HG03432 (cell line): ENCODE measurements around the gene HOXA6.

ENCODE experiments used
- ATAC-seq: cut with Tn5 transposase; IDR thresholded peaks from one replicate; pipeline ENCODE4 v1.9.1; 2021; ENCODE audit warnings: mild to moderate bottlenecking, moderate library complexity; ENCODE audit not compliant: unreplicated experiment

Gene HOXA6

DNA sequence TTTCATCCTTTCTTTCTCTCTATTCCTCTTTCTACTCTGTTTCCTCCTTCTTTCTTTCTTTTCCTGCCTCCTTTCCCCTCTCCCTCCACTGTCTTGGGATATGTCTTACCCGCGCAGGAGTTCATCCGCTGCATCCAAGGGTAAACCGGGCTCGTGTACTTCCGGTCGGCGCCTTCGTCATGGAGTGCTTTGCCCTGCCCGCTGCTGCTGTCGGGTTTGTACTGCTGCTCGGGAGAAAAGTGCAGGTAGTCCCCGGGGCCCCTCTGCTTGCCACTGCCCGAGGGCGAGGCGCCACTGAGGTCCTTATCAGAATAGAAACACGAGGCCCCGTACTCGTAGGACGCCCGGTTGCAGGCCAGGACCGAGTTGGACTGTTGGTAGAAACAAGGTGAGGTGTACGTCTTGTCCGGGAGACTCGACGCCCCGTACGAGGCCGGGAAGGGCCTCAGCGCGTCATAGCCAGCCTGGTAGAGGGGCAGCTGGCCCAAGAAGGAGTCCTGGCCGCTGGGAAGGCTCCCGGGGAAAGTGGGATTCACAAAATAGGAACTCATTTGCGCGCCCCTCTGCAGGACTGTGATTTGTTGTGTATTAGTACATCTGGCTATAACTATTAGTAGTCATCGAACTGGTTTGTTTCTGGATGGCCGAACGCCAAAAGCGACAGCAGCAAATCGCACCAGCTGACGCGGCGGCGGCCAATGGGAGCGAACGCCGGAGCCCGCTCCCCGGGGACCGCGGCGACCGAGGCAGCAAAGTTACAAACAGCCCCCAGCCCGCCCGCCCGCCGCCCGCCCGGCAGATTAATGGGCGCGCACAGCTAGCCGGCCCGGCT is at the start of gene HOXA6:
Gene HOXA6 (minus strand): TSS at position 576 of the 832 bp plus-strand sequence. CDS start 25 bp downstream, at position 551.
- no peak for ATAC-seq

DNA sequence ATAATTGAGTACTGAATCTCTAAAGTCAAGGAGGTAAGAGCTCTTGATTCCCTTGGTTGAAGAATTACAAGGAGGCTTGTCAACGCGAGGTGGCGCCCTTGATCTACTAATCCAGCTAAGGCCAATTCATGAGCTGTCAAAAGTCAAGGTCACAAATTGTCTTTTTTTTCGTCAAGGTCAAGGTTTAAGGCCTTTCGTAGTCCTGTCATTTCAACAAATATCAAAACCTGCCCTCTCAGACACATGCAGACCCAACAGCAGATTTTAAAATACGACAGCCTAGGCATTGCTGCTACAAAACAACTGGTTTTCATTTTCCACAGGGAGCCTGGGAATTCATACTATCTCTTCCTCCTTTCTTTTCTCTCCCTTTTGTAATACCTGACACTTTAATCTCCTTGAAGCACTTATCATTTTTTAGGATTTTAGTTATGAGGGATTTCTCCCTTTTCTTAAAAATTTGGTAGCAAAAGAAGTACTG is 48.8 kb upstream of the HOXA6 start:
- no peak for ATAC-seq

DNA sequence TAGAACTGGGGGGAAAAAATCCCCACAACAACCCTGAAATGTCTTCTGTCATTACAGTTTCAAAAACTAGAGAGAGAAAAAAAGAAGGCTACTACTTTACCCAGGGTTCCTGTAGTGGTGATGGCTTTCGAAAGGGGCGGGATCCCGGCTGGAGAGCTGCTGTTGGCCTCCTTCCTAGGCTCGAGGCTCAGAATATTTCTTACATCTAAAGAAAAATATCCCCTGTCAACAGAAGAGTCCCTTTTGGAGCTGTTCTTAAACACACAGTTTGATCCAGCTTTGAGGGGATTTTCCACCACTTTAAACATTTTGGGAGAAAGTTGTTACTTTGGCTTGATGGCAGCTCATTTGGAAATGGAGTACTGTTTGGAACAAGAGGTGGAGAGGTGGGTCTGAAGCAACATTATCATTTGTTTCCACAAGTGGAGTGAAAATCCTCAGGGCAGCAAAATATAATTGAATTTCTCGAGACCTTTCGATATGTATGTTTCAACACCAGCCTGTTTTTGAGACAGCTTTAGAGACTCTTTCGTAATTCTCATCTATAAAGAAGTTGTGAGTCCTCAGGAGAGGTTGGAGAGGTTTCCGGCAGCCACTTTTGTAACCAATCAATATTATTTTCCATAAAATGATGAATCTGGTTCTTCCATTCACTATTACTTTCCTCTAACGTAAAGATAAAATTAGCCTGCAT is 47.3 kb upstream of the HOXA6 start:
- ATAC-seq = no peak

DNA sequence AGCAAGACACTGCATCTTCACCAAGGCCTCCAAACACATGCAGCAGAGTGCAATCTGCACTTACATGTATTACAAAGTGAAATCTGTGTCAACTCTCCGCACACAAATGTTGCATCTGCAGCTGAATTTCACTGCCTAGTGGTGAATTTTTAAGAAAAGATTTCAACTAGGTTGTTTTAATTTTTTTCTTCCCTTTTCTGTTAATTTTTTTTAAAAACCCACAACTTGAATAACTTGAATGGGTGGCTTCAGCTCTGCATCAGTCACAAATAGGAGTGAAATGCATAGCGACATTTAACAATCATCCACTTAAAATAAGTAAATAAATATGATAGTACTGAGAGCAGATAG is 46.4 kb upstream of the HOXA6 start:
- ATAC-seq = no peak

DNA sequence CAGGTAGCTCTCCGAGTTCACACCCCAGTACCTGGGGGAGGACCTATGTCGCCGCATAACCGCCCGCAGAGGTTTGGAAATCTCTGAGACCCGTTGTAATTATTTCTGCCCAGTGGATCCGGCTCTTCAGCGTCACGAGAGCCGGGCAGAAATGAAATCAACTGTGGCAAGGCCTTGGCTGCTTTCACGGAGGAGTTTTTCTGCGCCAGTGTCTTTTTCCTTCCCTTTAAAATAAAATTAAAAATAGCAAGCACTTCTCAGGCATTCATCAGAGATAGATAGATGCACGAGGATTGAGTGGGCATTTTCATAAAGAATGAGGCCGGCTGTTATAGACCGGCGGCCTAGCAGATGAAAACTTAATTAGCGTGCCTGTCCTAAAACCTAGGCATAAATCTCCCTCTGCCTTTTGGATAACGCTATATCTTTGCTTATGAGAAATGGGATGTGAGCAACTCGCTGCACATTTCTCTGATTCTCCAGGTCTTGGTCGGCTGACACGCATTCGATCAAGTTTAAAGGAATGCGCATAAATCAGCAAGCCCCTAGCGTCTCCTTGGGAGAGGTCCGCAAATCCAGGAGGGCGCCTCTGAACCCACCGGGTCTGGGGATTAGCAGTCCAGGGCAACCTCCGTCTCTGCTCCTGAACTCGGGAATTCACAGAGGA is 45.9 kb upstream of the HOXA6 start:
- no peak for ATAC-seq

DNA sequence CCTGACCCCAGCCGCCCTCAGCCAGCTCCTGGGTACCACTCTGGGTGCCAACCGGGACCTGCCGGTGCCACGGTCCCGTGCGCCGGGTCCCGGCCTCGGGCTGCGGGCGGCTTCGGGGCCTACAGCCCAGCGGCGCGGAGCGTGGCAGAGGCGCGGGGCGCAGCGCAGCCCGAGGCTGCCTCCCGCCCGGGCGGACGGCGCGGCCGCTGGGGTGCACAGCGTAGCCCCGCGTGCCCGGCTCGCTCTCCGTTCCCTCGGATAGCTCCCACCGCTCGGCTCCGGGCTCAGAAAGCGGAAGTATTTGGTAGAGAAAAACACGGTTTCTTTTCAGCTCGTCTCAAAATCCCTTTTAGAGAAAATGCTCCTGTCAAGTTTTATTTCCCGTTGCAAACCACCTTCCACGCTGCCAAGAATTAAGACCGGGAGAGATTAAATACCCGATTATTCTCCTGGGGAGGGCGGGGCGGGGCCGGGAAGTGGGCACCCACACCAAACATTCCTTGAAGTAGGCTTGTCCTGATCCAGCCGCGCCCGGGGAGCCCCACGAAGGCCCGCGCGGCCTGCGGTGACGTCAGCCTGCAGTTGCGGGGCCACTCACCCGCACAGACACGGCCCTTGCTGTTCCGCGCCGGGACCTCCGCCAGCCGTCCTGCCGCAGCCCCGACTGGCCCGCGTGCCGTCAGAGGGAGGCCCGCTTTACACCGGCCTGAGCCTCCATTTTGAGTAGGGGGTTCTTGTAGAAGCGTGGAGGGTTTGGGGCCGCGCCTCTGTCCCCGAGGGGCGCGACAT is 45.2 kb upstream of the HOXA6 start:
- ATAC-seq = no peak

DNA sequence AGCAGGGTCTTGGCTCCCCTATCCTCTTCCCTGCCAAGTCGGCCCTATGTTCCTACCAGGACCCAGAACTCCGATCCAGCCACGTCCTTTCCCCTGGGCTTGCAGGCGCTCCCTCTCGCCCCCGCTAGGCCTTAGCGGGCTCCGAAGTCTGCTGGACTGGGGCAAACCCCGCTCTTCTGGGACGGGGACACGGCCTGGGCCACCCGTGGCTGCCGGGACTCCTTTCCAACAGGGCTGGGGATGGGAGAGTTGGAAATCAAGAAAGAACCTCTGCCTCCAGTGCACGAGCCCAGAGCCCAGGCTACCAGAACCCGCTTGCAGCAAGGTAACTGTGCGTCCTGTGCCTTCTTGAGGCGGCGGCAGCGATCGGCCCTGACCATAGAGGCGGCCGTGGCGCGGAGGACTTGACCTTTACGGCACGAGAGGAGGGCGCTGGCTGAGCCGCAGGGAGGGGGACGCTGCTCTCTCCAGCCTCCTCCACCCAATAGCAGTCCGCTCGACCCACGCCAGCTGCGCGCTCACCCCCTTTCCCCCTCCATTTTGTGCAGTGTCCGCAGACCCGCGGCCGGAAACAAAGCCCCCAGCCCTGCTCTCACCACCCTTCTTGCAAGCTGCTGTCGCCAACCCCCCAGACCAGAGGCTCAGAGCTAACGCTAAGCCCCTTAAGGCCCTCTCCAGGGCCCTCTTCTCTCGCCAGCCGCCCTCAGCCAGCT is 44.4 kb upstream of the HOXA6 start:
- no peak for ATAC-seq

DNA sequence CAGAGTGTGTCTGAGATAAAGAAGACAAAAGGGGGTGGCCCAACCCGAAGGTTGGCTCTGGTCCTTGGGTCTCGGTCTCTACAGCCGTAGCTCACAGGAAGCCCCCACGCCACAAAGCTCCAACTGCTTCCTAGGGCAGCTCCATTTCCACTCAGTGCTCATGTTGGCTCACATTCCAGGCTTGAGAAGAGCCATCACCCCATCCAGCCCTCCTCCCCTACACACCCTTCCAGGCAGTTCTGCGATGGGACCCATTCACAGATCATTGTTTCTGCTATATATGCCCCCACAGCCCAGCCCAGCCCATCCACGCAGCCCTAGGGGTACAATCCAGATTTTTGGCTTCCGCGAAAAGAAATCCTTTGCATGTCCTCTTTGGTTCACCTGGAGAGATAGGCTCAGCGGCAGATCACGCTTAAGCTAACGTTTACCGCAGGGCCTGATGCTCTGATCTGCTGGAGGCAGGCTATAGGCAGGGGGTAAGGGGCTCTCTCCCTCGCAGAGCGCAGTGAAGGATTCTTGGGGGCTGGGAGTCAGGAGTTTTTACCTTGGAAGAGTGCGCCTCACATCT is 43.7 kb upstream of the HOXA6 start:
- no peak for ATAC-seq

DNA sequence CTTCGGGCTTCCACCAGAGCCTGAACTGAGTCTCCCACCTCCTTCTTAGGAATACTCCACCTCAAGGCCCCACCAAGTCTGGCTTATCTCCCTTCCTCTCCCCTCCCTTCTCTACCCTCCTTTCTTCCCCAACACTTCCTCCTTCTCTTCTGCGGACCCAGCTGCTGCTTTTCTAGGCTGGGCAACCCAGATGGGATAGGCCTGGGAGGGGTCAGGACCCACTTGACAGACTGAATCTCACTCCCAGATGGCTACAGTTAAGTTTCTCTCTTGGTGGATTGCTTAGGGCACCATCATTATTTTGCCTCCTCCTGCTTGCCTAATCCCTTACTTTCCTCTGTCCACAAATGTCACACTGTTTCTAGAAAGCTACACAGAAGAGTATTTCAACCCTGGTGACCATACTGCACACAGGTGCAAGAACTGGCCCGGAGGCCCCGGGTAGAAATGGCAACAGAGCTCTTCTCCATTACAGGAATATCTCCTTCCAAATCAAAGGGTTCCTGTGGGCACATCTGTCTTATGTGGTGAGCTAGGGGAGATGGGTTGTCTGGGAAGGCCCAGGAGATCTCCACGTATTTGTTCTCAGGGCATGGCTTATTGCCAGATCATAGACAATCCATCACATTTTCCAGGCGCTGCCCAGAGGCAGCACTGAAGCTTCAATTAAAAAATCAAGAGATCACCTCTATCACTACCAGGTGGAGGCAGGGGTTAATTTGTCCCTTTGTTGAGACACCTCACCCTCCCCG is 42.6 kb upstream of the HOXA6 start:
- no peak for ATAC-seq

DNA sequence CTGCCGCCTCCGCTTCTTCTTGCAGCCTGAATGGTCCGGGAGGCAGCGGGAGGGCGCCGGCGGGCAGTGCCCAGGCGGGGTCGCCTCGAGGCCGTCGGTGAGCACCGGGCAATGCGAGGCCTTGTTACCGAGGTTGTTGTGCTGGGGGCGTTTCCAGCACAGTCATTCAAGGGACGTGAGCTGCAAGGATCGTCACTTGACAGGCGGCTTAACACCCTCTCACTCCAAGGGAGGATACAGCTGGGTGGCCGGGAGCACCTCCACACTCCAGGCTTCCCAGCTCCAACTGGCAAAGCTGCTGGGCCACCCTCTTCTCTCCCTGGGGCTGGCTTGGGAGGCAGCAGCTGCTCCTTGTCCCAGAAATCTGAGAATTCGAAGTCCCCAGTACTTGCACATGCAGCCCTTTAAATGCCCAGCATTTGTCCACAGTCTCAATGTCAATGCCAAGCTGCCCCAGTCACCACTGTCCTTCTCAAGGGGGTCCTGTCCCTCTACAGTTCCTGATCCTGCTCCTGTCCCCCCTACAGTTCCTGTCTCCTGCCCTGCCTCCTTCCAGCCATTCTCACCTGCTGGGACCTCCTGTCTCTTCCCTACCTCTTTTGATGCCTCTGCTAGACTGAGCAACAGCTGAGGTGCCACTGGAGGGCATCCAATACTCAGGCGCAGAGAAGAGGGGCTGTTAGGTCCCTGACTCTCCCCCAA is 41.9 kb upstream of the HOXA6 start:
- ATAC-seq = no peak

DNA sequence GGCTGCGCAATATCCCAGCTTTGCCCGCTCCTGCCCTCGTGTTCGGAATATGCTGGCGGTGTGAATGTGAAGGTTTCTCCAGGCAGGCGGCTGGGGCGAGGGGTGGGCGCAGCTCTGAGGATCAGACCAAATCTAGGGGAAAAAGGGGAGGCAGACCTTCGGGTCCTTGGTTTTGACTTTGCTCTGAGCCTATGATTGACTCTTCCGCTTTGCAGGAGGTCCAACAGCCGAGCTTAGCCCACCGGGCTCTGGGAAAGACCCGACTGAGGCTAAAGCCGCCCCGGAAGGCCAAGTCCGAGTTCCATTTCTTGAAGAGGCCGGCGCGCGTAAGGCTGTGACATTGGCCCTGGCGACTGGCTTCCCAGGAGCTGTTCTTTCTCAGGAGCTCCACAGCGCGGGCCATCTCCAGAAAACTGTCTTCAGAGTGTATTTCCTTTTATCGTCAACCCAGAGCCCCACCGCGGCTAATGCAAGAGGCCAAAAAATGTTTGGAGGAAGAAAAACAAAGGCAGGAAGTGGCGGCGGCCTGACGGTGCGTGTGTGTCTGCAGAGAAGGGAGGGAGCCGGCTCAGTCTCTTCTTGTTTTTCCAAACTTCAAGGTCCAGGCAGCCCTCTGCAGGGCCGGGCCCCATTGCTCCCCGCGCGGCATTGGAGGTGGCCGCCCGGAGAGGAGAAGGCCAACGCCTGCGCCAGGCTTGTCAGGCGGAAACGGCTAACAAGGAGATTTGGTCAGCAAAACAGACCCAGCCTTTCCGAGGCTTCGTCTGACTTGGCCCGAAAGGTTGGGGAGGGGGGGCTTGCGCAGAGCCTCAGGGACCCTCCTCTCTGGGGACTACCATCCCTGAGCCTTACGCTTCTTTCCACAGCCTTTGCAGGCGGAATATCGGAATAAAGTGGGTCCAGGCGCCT is 41.1 kb upstream of the HOXA6 start:
- ATAC-seq = no peak

DNA sequence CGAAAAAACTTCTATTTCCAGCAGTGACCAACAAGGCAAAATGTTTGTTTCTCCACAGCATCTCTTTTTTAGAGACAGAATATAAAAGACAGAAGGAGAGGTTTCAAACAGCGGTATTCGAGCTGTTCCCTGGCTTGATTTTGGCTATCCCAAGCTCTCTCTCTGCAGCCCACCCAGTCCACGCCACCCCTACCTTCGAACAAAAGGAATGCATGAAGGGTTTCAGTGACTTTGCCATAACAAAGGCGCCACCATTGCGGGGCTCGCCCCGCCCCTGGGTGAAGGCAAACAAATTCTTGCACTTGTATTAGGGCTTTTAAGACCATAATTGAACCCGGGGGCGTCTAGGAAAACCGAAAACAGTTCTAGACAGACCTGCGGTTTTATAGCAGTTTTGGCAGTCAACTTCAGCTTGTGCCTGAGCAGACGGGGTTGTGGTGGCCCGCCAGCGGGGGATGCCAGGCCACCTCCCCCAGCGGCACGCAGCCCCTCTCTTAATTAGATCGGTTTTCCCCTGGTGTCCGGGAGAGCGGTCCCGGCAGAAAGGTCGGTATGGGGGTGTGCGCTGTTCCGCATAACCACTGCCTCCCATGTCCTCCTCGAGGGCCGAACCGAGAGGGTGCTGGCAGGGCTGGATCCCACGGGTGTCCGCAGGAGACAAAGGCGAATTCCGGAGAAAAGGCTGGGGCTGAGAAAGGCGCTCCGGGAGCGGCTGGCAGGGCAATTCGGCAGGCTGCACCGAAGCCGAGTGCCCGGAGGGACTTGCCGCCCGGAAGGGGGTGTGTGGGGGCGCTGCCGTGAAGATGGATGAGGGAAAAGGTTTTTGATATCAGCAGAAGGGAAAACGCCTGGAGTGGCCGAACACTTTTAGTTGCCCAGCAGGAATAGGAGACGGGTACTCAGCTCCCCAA is 40.2 kb upstream of the HOXA6 start:
- no peak for ATAC-seq

DNA sequence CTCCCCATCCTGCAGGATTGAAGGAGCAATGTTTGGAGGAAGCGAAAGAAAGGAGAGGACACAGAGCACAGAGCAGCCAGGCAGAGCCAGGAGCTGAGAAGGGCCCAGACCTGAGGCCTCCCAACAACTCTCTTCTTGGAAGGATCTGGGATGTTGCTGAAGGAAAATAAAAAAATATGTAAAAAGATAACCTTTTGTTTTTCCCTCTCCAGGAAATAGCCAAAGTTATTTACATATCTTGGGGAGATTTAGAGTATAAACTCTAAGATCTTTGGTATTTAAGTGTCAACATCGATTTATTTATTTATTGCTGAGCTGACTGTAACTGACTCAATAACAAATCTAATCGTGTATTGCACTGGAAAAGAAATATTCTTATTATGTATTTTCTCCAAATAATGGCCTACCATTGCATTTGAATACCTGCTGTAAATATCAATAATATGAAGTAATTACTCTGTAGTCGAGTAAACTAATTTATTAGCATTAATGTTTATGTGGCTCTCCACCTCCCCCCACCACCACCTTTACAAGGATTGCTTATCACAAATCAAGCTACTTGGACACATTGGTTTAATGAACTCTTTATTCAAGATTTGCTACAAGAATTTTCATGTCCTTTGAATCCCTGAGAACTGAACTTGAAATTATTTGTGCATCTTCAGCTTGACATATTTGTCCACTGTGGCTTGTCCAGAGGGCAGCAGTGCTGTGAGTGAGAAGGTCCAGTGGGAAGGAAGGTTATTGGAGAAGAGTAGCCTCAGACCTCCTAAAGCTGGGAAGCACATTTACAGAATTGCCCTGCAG is 39.3 kb upstream of the HOXA6 start:
- ATAC-seq = no peak

DNA sequence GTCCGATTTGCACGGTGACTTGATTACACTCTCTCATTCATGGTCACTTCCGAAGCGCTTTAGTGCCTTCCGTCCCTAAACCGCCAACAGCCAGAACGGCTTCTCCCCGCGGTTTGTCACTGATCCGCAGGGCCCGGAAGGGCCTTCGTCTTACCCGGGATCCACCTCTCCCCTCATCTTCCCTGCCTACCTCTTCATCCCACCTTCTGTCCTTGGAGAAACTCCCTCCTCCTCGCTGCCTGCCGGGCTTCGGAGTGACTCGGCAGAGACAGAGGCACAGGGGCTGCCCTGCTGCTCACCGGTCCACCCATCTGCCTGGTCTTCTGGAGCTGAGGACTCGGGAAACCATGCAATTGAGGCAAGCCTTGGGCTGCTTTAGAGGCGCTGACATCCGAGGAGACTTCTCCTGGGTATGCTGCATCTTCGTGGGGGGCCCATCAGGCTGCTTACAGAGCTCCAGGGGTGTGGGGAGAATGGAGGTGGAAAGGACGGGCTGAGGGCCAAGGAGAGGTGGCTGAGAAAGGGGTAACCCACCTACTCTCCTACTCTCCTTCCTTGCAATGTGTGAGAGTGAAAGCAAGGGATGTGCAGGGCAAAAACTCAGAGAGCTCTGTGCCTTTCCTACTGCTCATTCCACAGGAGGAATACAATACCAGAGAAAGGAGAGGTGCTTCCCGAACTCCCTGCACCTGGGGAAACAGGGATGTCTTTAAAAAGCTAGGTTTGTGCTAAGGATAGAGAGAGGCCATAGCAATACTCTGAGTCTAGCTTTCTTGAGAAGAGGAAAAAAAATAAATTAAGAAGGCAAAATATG is 38.5 kb upstream of the HOXA6 start:
- ATAC-seq = no peak
